SK-N-SH (cell line): Measurements from ENCODE around the gene ADAM30. TPM values are rescaled to one million over a fixed set of nuclear protein-coding genes. Genes with fewer than 3 reads are reported as not detected.

Source experiments
- CTCF ChIA-PET: fragments of 300-600, 350-600 bp; formaldehyde crosslinking; extraction: SDS; loops from one replicate; lab custom pipeline; 2021; lab: Yijun Ruan, JAX
- POLR2A ChIA-PET: fragments of 350-600 bp; sonication (Branson Sonifier 250); formaldehyde crosslinking; extraction: SDS; loops from one replicate; lab custom pipeline; 2020; ENCODE audit warnings: antibody characterized with exemption, inconsistent platforms; lab: Yijun Ruan, JAX
- DNase-seq: peaks from one replicate; pipeline ENCODE4 v3.0.0; 2012
- H2AFZ ChIP-seq: fragments of 200-600 bp; sonication (generic); 2 replicates; pipeline ENCODE4 v1.8.1; 2016; ENCODE audit warnings: antibody characterized with exemption, mild to moderate bottlenecking, low read depth
- H3F3A ChIP-seq: fragments of 200-600 bp; sonication (generic); replicated peaks from 2 replicates; pipeline ENCODE3; 2016; ENCODE audit warnings: antibody characterized with exemption, mild to moderate bottlenecking; ENCODE audit not compliant: insufficient read depth
- H3K27ac ChIP-seq, 2 experiments: fragments of 200-500 bp in 1 of 2; fragments of 200-600 bp in 1 of 2; sonication (Bioruptor generic) in 1 of 2; sonication (generic), shearing (Covaris generic) in 1 of 2; 2 replicates each; pipeline versions ENCODE4 v1.5.1 to v1.6.1; 2014 to 2016; ENCODE audit warnings: low read depth in 2 of 2, inconsistent platforms in 1 of 2, low read length in 1 of 2, mild to moderate bottlenecking in 1 of 2, mixed read lengths in 1 of 2
- H3K27me3 ChIP-seq: fragments of 200-600 bp; sonication (generic), shearing (Covaris generic); 2 replicates; pipeline ENCODE4 v1.6.1; 2016; ENCODE audit warnings: mixed run types; ENCODE audit not compliant: insufficient read depth
- H3K36me3 ChIP-seq, 2 experiments: fragments of 200-500 bp in 1 of 2; fragments of 200-600 bp in 1 of 2; sonication (Bioruptor generic) in 1 of 2; sonication (generic) in 1 of 2; replicated peaks in 1 of 2; 2 replicates each; pipeline versions ENCODE3 to v1.5.1; 2014 to 2016; ENCODE audit warnings: low read length in 1 of 2, mild to moderate bottlenecking in 1 of 2; ENCODE audit not compliant: insufficient read depth in 2 of 2, control insufficient read depth in 1 of 2
- H3K4me1 ChIP-seq, 2 experiments: fragments of 200-500 bp in 1 of 2; fragments of 200-600 bp in 1 of 2; sonication (Bioruptor generic) in 1 of 2; sonication (generic), shearing (Covaris generic) in 1 of 2; 2 replicates each; pipeline versions ENCODE4 v1.5.1 to v1.6.1; 2014 to 2016; ENCODE audit warnings: low read depth in 1 of 2, low read length in 1 of 2, mixed run types in 1 of 2; ENCODE audit not compliant: insufficient read depth in 2 of 2, control insufficient read depth in 1 of 2
- H3K4me2 ChIP-seq: fragments of 200-600 bp; sonication (generic), shearing (Covaris generic); 2 replicates; pipeline ENCODE4 v1.6.1; 2017; ENCODE audit warnings: mixed run types
- H3K4me3 ChIP-seq, 2 experiments: fragments of 200-500 bp in 1 of 2; fragments of 200-600 bp in 1 of 2; sonication (Bioruptor generic) in 1 of 2; sonication (generic), shearing (Covaris generic) in 1 of 2; 2 replicates each; pipeline versions ENCODE4 v1.5.1 to v1.8.1; 2014 to 2016; ENCODE audit warnings: low read depth in 2 of 2, inconsistent platforms in 1 of 2, low read length in 1 of 2, mild to moderate bottlenecking in 1 of 2, mixed read lengths in 1 of 2, moderate library complexity in 1 of 2
- H3K79me2 ChIP-seq: fragments of 200-600 bp; sonication (generic); 2 replicates; pipeline ENCODE4 v1.8.1; 2017; ENCODE audit warnings: mild to moderate bottlenecking; ENCODE audit not compliant: insufficient read depth
- H3K9ac ChIP-seq: fragments of 200-600 bp; sonication (generic); 2 replicates; pipeline ENCODE4 v1.6.1; 2017; ENCODE audit warnings: mixed run types
- H3K9me2 ChIP-seq: fragments of 200-600 bp; sonication (generic); 2 replicates; pipeline ENCODE4 v1.6.1; 2017; ENCODE audit warnings: mixed run types
- H3K9me3 ChIP-seq: fragments of 200-600 bp; sonication (generic); 2 replicates; pipeline ENCODE4 v1.6.1; 2017; ENCODE audit warnings: mixed run types, mild to moderate bottlenecking, moderate library complexity
- H4K20me1 ChIP-seq: fragments of 200-600 bp; sonication (generic); 2 replicates; pipeline ENCODE4 v1.6.1; 2017; ENCODE audit warnings: mild to moderate bottlenecking, mixed run types; ENCODE audit not compliant: insufficient read depth
- CHD2 ChIP-seq: fragments of 150-350 bp; IDR thresholded peaks from 2 replicates; pipeline ENCODE4 v1.6.1; 2018; ENCODE audit warnings: low read length; ENCODE audit not compliant: partially characterized antibody
- ELF1 ChIP-seq: IDR thresholded peaks from 2 replicates; pipeline ENCODE4 v1.4.0; 2012
- EP300 ChIP-seq, 2 experiments: IDR thresholded peaks; 2 replicates each; pipeline versions ENCODE4 v1.4.0 to v1.6.1; 2012; ENCODE audit warnings: borderline replicate concordance in 1 of 2, low read depth in 1 of 2, low read length in 1 of 2
- EZH2phosphoT487 ChIP-seq: fragments of 200-600 bp; sonication (generic); IDR thresholded peaks from 2 replicates; pipeline ENCODE4 v1.6.1; 2017; ENCODE audit warnings: low read depth, mixed run types, mild to moderate bottlenecking, antibody characterized with exemption, moderate library complexity, borderline replicate concordance
- IRF3 ChIP-seq: fragments of 150-350 bp; IDR thresholded peaks from 2 replicates; pipeline ENCODE4 v1.6.1; 2016; ENCODE audit warnings: mild to moderate bottlenecking, low read depth, low read length
- JUND ChIP-seq: IDR thresholded peaks from 2 replicates; pipeline ENCODE4 v1.4.0; 2012
- MAX ChIP-seq: IDR thresholded peaks from 2 replicates; pipeline ENCODE4 v1.4.0; 2012; ENCODE audit warnings: low read depth
- NRF1 ChIP-seq: IDR thresholded peaks from 2 replicates; pipeline ENCODE4 v1.6.1; 2012; ENCODE audit warnings: low read depth, mild to moderate bottlenecking, low read length
- PBX3 ChIP-seq: IDR thresholded peaks from 2 replicates; pipeline ENCODE4; 2012
- POLR2AphosphoS5 ChIP-seq: IDR thresholded peaks from 2 replicates; pipeline ENCODE4 v1.6.1; 2012; ENCODE audit warnings: low read depth, low read length
- RAD21 ChIP-seq: IDR thresholded peaks from 2 replicates; pipeline ENCODE4 v1.6.1; 2012; ENCODE audit warnings: mild to moderate bottlenecking, low read length
- RCOR1 ChIP-seq: fragments of 150-350 bp; IDR thresholded peaks from 2 replicates; pipeline ENCODE4 v1.6.1; 2017; ENCODE audit warnings: antibody characterized with exemption, low read length
- RFX5 ChIP-seq: IDR thresholded peaks from 2 replicates; pipeline ENCODE4 v1.6.1; 2012; ENCODE audit warnings: mild to moderate bottlenecking, improper control_type of control experiment, low read length
- RXRA ChIP-seq: IDR thresholded peaks from 2 replicates; pipeline ENCODE4 v1.4.0; 2012; ENCODE audit warnings: low read depth, mild to moderate bottlenecking, borderline replicate concordance
- TCF12 ChIP-seq: IDR thresholded peaks from 2 replicates; pipeline ENCODE4 v1.4.0; 2012
- ZBTB33 ChIP-seq: IDR thresholded peaks from 2 replicates; pipeline ENCODE4 v1.4.0; 2012; ENCODE audit warnings: low read depth, borderline replicate concordance
- WGBS: methylation state at CpG from one replicate; pipeline ENCODE4 v1.1.6; 2017; ENCODE audit warnings: low lambda C conversion rate; 5-methylcytosine and 5-hydroxymethylcytosine counted together
- polyA plus RNA-seq, 3 experiments: library from polyadenylated mRNA; depleted of rRNA; stranded (reverse); fragments of >200 nt; gene quantifications; 2 replicates each; pipeline ENCODE4 v1.2.3, GENCODE V29; 2012

ADAM30 gene
- polyA plus RNA-seq, 1 of the 3 experiments (the other 2 are of a cell fraction) = not detected

GRCh38 chr1:119898981-119899720 is 2.8 kb upstream of the ADAM30 start:
- no peak overlapping the region for H3K4me3 ChIP-seq
- ChIA-PET CTCF (interaction anchor here (1.3 to 2.1 kb wide), 2 partner anchors 13 to 27 kb away, joined by 5 to 9 read pairs; no protein-coding TSS in a partner anchor), POLR2A (no interaction called here)
- no peaks in the 10 kb centered on the region; a peak in 1 of 4 replicates for H3K4me1 ChIP-seq
- no peaks in the 10 kb centered on the region for H3F3A ChIP-seq
- no peaks in the 10 kb centered on the region for H3K79me2 ChIP-seq
- H3K9me3 ChIP-seq = no peaks in the 10 kb centered on the region
- H2AFZ ChIP-seq = no peak overlapping the region
- WGBS = 75% methylated on average over 3 of the region's 3 CpGs
- H3K9ac ChIP-seq = no peak overlapping the region
- no peaks in the 10 kb centered on the region for H3K9me2 ChIP-seq
- no peak overlapping the region for H3K27ac ChIP-seq
- H4K20me1 ChIP-seq = no peaks in the 10 kb centered on the region
- no peaks in the 10 kb centered on the region for H3K27me3 ChIP-seq
- DNase-seq = no peak
- no peak overlapping the region for H3K4me2 ChIP-seq
- TF ChIP-seq EP300 (IDR thresholded peaks at IDR 0.05; ENCODE audit: borderline replicate concordance in 1 of 2, low read depth in 1 of 2, low read length in 1 of 2) (no peak), CHD2 (no peak), RAD21 (no peak), RXRA (no peak), RCOR1 (no peak), PBX3 (no peak), ELF1 (no peak), TCF12 (no peak), NRF1 (no peak), MAX (no peak), IRF3 (no peak), ZBTB33 (no peak), POLR2AphosphoS5 (no peak), EZH2phosphoT487 (no peak), RFX5 (no peak), JUND (no peak)
- no peaks in the 10 kb centered on the region for H3K36me3 ChIP-seq
